HG03159 (cell line): ENCODE data around the gene HOXA4.

Experiments
- ATAC-seq: cut with Tn5 transposase; IDR thresholded peaks from one replicate; pipeline ENCODE4 v1.9.1; 2021; ENCODE audit warnings: mild to moderate bottlenecking, moderate library complexity; ENCODE audit not compliant: unreplicated experiment

The HOXA4 gene

DNA sequence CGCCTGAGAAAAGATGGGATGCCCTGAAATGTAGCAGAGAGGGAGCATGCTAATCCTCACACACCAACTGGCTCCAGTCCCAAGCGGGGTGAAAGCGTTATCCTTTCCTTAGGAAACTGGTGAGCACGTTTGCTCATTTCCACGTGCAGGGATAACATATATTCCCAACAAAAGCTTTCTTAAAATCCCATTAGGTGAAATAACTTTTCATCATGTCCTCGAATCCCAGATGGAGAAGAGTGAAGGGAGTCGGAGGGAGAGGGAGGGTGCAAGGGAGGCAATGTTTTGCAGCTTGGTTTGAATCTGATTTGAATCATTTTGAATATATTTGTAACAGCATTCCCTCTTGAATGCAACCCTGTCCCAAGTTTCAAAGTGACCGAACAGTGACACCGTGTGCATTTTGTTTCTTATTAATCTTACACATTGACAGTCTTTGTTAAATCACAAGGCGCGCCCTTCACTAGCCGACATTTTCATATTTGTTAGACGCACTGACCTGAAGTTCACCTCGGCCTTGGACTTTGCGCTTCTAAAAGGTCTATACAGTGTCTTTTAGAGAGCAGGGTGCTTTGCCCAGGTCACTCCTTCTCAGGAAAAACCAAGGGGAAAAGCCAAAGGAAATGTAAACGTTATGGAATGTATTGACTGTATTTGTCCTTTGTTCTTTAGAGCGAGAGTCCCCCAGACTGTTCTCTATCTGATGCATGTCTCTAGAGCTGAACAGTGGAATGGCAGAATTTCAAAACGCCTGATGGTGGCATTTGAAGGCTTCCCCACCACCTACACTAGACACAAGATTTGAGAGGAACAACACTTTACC lies 3.1 kb upstream of the HOXA4 start:
- no peak for ATAC-seq

DNA sequence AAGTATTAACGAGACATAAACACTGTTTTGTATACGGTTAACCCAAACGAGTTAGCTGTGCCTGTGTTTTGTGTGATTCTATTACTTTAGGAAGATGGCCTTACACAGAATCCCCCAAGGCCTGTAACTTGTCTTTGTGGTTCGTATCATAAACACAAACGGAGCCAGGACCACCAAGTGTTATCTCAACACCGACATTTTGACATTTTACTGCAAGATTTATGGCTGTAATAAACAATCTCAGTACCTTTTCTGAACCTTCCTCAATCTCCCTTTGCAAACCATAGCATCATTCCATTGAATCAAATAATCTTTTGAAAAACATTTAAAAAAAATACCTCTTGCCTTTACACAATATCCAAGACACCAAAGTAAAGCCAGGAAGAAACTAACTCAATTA lies 2.4 kb upstream of the HOXA4 start:
- no peak for ATAC-seq

DNA sequence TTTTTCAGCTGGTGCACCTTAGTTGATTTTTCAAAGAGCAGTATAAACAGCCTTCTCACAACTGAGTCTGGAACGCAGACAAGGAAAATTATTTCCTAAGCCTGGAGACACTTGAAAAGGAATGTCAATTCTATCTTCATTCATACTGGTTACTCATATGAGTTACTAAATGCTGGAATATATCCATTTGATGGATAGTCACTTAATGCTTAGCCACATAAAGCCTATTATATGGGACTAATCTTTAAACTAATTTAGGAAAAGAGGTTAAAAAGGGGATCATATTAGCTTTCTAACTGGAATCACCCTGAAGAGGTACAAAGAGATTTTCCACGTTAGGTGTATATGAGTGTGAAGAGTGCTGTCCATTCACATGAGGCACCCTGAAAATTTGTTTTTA lies 1.7 kb upstream of the HOXA4 start:
- ATAC-seq, result no peak

DNA sequence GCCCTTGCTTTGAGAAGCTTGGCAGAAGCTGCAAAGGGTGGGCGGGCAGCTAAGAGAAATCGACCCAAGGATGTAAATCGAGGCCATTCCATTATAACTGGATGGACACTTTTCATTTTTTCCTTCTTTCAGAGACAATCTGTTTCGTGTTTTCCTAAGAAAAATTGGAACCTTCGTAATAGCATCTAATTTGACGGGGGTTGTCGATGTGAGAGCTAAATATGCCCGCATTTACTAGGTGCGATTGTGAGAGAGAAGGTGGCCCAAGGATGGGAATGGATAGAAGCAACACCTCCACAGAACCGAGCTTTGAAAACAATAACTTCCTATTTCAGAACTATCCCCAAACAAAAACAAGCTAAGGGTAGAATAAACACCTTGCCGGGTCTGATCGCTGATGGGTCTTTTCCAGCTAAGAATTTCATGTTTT lies 848 bp upstream of the HOXA4 start:
- ATAC-seq, result no peak

DNA sequence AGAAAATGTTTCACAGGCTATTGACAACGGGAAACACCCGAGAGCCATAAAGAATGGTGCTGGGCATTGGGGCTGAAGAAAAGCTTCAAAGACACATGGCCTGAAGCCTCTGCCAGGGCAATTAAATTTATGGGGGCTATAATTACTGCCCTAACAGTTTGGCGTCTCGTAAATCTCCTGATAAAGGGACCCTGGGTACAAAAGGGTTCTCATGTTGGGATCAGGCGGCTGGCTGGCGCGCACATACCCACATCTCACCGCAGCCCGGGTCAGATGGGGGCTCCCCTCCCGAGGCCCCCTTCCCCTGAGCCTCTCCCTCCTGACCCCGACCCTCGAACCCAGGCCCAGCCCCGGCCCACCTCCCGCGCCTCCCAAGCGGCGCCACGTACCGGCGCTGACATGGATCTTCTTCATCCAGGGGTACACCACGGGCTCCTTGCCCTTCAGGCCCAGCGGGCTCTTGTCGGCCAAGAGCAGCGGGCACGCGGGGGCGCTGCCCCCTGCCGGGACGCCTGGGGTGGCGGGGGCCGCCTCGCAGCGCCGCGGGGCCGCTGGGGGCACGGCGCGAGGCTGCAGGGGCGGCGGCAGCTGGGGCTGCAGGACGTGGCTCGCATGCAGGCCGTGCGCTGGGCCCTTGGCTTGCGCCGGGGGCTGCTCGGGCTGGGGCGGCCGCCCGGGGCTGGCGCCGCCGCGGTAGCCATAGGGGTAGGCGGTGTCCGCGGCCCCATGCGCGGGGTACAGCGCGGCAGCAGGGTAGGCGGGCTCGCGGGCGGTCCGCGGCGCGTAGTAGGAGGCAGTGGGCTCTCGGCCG lies 623 bp downstream of the HOXA4 start:
- no peak for ATAC-seq

DNA sequence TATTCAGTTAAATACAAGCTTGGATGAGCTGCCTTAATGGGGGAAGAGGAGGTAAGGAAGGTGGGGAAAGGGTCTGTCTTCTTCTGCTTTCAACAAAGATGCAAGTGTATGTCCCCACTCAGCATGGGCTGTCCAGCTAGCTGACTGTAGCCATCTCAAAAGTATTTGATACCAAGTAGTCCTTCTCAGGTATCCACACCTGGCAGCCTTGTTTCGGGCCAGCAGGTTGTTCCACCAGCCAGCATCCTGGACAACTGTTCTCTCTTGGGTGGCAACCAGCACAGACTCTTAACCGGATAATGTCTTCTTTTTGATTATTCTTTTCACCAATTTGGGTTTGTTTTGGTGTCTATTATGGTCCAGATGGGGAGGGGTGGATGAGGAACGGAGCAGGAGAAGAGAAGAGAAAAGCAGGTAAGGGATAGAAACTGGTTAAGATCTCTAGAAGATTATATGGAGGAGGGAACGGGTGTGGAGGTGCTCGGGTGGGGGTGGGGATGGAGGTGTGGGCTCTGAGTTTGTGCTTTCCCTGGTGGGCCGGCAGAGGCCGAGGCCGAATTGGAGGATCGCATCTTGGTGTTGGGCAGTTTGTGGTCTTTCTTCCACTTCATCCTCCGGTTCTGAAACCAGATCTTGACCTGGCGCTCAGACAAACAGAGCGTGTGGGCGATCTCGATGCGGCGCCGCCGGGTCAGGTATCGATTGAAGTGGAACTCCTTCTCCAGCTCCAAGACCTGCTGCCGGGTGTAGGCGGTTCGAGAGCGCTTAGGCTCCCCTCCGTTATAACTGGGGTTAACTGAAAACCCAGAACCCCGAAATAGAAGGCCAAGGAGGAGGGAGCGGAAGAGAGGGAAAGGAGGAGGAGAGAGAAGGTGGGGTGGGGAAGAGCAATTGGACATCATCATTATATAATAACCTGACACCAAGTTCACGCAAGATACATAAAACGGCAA lies 1.5 kb downstream of the HOXA4 start:
- no peak for ATAC-seq

DNA sequence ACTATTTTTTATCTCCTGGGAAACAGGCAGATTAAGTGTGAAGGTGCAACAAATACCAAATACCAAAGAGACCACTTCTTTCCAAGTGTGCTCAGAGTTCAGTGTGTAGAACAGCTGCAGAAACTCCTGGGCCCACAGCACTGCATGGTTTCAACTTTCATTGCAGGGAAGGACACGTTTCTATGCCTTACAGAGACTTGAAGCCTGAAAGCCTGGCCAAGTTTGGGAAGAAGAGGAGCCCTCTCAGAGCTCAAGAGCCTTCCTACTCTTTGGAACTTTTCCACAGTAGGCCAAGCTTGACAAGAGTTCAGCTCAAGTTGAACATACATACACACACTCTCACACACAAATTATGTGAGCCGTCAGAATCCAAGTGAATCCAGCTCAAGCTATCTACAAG lies 2.5 kb downstream of the HOXA4 start:
- no peak for ATAC-seq

DNA sequence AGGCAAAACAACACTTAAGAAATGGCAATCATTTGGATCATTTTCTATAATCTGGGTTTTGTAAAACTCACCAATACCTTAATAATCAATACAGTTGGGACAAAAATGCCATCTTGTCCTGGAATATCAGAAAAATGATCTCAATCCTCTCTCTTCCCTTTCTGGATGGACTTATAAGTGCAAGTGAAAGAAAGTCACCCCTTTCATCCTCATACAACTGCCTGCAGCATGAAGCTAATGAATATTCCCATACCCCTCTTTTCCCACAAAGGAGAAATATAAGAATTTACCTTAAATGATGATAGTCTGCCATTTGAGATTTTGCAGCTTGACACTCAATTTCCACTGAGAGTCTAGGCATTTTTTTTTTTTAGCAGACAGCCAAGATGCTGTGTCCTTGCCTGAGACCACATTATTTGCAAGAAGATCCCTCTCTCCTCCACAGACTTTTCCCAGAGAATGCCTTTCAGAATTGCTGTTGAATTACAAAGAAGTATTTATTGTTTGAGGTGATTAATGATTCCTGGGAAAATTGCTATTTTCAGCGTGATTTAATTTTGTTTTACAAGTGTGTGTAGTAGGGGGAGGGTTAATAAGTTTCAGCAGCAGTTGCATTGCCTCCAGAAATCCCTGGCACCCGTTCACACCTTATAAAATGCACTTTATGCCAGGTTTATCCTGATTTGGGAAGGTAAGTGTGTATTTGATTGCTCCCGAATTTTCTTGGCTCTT lies 3.8 kb downstream of the HOXA4 start:
- ATAC-seq, result no peak

DNA sequence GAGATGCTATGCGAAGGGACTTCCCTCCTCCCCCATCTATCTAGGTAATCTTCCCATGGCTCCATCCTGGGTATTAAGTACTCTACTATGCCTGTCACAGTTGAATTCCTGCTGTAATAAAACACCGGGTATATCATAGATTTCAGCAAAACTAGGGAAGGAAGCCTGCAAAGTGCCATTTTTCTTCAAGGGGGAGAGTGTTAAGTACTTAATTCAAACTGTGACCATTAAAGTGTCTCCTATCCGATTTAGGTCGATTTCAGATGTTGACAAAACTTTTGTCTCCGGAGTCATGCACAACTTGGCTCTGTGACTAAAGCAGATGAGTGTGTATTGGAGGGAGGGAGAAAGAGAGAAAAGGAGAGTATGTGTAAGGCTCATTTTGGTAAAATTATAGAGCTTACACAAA lies 4.6 kb downstream of the HOXA4 start:
- ATAC-seq, result no peak

DNA sequence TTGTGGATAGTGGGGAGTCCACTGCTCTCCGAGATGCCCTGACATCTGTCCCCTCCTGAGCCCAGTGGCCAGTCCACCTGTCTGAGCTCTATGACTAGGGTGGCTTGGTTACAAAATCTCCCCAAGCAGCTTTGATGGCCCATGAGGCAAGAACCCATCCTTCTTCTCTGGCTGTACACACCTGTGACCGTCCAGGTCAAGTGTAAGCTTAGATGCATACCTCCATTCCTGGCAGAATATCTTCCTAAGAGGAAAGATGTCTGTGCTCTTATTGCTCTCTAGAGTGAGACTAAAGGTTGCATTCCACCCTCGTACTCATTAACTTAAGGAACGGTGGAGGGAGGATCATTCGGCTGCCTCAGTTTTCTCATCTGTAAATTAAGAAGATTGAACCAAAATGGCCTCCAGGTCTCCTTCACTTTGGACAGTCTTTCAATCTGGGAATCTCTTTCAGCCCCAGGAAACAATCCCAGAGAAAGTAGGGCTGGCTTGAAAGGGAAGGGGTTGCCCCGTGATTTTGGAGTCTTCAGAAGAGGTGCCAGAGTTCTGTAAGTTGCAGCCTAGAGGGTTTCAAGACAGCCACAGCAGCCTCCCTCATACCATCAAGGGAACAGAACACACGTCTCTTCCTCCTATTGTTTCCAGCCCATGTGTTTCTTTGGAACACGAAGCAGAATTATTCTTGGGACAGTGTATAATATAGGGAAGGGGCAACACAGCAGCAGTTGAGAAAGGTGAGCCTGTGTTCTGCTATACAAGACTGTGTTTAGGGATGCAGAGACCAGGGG lies 5.5 kb downstream of the HOXA4 start:
- ATAC-seq, result no peak

DNA sequence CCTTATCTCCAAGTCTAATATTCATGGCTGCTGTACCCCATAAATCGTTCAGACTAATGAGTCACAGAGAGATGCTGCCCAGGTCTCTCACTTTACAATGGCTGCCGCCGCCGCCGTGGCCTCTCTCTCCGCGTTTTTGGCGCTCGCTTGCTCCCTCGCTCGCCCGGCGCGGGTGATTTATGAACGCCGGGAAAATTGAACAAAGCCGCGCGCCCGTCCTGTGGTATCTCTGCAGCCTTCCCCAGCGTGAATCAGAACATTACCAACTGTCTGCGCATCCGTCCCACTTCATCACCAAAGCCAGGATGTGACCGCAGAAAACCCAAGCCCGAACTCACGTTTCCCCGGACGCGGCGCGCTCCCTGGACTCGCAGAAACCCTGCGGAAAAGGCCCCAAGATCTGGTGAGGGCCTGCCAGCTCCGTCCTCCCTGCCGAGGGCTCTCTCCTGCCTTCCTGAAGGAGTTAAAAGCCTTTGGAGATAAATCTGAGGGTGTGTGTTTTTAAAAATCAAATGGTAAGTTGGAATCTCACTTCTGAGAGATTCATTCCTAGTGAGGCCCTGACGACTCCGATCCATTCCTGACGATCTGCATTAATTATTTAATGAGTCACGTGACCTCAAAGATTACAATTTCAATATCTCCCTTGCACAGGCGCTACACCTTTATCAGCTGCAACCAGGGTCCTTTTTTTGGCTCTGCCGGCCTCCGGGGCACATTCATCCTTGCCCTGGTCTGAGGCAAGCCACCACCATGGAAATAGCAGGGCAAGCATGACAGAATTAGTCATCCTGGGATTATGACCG lies 6.3 kb downstream of the HOXA4 start:
- ATAC-seq, result no peak

DNA sequence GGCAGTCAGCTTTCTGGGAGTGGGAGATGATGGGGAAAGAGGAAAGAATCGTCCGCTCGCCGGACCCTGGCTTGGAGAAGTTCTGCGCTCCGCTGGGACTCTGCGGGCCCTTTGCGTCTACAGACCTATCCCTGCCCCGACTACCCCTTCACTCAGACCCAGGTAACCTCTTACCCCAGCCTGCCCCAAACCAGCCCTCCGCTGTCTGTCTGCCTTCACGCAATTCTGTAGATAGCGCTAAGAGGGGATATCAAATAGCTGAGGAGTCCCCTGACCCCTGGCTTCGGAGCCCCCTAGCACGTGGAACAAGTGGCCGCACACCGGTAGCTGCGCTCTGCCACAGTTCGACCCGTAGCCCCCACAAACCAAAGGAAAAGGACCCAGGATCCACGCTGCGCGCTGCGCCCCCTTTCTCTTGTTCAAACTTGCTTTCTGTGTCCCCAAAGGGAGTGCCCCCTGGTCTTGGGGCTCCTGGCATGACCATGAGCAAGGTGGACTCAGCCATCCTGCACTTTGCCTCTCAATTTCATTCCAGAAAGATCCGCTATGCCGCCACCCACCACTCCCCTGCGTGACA lies 7.0 kb downstream of the HOXA4 start:
- ATAC-seq, result no peak

DNA sequence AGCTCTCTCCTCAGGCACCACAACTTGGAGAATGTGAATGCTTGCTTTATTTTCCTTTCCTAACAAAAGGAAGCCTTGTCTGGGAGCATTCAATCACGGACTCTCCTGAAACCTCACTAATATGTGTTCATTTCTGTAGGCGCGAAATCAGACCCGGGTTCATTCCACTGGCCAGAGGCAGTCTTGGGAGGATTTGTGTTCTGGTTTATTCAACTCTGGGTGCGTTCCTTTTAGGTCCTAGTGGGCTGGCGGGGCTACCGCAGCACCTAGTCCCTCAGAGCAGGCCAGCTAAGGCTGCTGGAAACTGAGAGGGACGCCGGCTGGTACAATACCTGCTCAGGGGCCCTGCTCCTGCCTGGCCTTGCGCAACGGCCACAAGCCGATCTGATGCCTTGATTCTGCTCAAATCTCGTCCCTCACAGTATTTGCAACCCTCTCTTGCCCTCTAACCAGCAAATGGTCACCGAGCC lies 7.5 kb downstream of the HOXA4 start:
- no peak for ATAC-seq

DNA sequence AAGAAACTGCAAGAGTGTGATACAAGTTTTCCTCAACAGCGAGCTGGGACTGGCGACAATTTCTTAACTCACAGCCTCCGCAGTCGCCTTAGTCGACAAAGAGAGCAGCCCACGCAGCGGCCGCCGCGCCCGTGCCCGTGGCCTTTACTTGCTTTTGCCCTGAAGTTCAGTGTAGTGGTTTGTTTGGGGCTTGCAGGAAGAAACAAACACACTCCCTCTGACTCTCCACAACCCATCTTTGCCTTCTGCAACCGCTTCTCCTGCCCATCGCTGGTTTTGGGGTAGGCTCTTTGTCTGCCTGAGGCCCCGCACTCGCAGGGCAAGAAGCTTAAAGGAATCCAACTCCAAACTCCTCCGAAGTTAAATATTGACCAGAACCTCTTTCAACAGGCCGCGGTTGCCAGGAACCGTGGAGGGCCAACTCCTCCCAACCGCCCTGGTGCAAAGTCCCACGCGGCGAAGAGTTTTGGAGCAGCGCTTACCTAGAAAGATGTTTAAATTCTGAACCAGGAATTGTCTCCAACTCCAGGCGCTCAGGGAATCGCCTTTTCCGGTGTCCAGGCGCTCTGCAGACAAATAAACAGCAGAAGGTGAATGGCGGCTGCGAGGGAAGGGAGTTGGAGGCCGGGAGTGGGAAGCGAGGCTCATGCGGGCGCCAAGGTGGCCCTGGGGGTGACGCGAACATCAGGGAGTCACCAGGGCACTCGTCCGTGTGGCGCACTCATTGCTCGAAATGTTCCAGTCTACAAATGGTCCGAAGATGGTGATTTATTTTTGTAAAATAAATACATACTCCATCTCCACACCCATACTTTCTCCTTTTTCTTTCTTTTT lies 8.3 kb downstream of the HOXA4 start:
- ATAC-seq, result no peak

DNA sequence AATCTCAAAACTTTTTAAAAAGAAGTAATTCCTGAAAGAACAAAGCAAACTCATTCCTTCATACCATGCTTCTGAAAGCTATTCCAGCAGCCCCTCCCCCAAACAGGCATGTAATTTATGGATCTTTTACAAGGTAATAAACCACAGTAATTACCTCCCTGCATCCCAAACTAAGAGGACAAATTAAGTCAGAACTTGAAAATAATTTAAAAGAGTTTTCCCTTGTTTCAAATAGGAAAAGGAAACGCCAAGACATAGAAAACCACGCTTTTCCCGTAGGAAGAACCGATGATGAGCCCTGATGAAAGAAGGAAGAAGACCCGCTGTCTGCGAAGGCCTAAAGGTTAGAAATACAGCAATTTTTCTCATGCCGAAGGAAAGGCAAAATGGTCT lies 8.9 kb downstream of the HOXA4 start:
- ATAC-seq, result no peak

DNA sequence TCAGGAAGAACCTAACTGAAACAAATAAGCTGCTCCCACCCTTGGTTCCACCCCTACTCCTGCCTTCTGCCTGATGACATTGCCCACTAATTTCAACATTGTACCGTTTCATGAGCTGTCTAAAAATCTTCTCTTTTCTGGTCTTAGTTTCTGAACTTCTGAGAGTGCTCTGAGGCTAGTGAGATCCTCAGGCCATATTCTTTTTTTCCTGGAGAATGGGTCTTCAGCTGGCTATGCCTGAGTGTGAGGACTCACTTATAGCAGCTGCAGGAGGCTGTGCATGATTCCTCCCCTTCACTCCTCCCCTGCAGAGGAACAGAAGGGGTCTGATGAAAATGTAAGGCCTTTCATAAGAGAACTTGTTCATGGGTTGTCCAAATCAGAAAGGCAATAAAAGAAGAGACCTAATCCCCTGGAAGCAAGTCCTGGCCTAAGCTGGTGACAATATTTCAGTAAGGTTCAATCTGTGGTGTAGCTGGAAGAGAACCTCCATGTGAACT lies 11.1 kb downstream of the HOXA4 start:
- ATAC-seq, result no peak

DNA sequence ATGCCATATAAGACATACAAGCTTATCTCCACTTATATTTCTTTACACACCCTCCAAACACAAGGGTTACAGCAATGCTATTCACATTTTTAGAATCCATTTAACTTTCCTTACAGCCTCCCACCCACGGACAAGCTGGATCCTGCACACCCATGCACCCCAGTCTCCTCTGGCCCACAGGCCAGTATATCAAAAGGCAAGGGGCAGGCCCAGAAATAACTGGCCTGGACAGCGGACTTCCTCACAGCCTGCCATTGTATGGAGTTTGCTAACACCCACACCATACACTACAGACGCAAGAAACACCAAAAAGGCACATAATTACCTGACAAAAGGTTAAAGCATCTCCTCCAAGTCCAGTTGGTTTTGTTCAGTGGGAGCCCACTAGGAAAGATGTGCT lies 12.0 kb downstream of the HOXA4 start:
- no peak for ATAC-seq
